HEK293 (cell line): ENCODE measurements around the gene NFIB.
A peak's percentile ranks its signal among the peaks of the same experiment; 100 is the strongest.

Experiments
- CTCF ChIA-PET: fragments of 350-600 bp; formaldehyde crosslinking; extraction: SDS; loops from one replicate; lab custom pipeline; 2021; ENCODE audit warnings: antibody characterized with exemption; lab: Yijun Ruan, JAX
- POLR2A ChIA-PET: fragments of 300-600 bp; formaldehyde crosslinking; extraction: SDS; loops from one replicate; lab custom pipeline; 2020; ENCODE audit warnings: antibody characterized with exemption, inconsistent platforms; lab: Yijun Ruan, JAX
- H3K27ac ChIP-seq: fragments of 200-500 bp; sonication (Bioruptor generic); 2 replicates; pipeline ENCODE4 v1.5.1; 2014; ENCODE audit warnings: low read depth, low read length, control low read depth, inconsistent platforms; ENCODE audit errors: extremely low read depth
- H3K36me3 ChIP-seq, 2 experiments: fragments of 200-500 bp in 1 of 2; sonication (Bioruptor generic) in 1 of 2; 1 replicate in 1 of 2; 2 replicates in 1 of 2; pipeline ENCODE4 v1.5.1; 2014 to 2017; ENCODE audit warnings: inconsistent platforms in 2 of 2, low read length in 2 of 2; ENCODE audit not compliant: control insufficient read depth in 2 of 2, insufficient read depth in 1 of 2
- H3K4me1 ChIP-seq: fragments of 200-500 bp; sonication (Bioruptor generic); 2 replicates; pipeline ENCODE4 v1.5.1; 2014; ENCODE audit warnings: mild to moderate bottlenecking, low read length, inconsistent platforms; ENCODE audit not compliant: control insufficient read depth, insufficient read depth
- H3K4me3 ChIP-seq: 2 replicates; pipeline ENCODE4 v1.5.1; 2011; ENCODE audit warnings: low read depth, mild to moderate bottlenecking, control low read depth, low read length, moderate library complexity
- H3K9me3 ChIP-seq: fragments of 200-500 bp; sonication (Bioruptor generic); 2 replicates; pipeline ENCODE4 v1.5.1; 2014; ENCODE audit warnings: low read depth, low read length, inconsistent platforms; ENCODE audit not compliant: control insufficient read depth, insufficient read depth
- IKZF3 ChIP-seq: fragments of 450-650 bp; IDR thresholded peaks from 2 replicates; pipeline ENCODE4 v1.5.0; 2018; ENCODE audit warnings: missing biosample characterization, mild to moderate bottlenecking, missing genetic modification characterization, moderate library complexity
- SP3 ChIP-seq: fragments of 450-650 bp; formaldehyde crosslinking; IDR thresholded peaks from 2 replicates; pipeline ENCODE4 v1.5.1; 2016; ENCODE audit warnings: missing biosample characterization, missing genetic modification characterization
- TSHZ1 ChIP-seq: fragments of 450-650 bp; formaldehyde crosslinking; IDR thresholded peaks from 2 replicates; pipeline ENCODE4 v1.5.1; 2016; ENCODE audit warnings: missing biosample characterization, missing genetic modification characterization, borderline replicate concordance
- WT1 ChIP-seq: fragments of 450-650 bp; formaldehyde crosslinking; IDR thresholded peaks from 2 replicates; pipeline ENCODE4 v1.5.1; 2016; ENCODE audit warnings: missing biosample characterization, missing genetic modification characterization
- ZFP37 ChIP-seq: fragments of 450-650 bp; formaldehyde crosslinking; IDR thresholded peaks from 2 replicates; pipeline ENCODE4 v1.5.1; 2016; ENCODE audit warnings: missing biosample characterization, missing genetic modification characterization
- ZNF155 ChIP-seq: fragments of 450-650 bp; formaldehyde crosslinking; IDR thresholded peaks from 2 replicates; pipeline ENCODE4 v1.5.1; 2016; ENCODE audit warnings: missing biosample characterization, missing genetic modification characterization
- ZNF202 ChIP-seq: fragments of 450-650 bp; formaldehyde crosslinking; IDR thresholded peaks from 2 replicates; pipeline ENCODE4 v1.5.1; 2016; ENCODE audit warnings: missing biosample characterization, missing genetic modification characterization, borderline replicate concordance
- ZNF394 ChIP-seq: fragments of 450-650 bp; formaldehyde crosslinking; IDR thresholded peaks from 2 replicates; pipeline ENCODE4 v1.5.1; 2016; ENCODE audit warnings: missing biosample characterization, missing genetic modification characterization, mild to moderate bottlenecking, moderate library complexity, borderline replicate concordance
- ZNF529 ChIP-seq: fragments of 450-650 bp; formaldehyde crosslinking; IDR thresholded peaks from 2 replicates; pipeline ENCODE4 v1.5.1; 2017; ENCODE audit warnings: missing genetic modification characterization, missing biosample characterization; ENCODE audit not compliant: insufficient replicate concordance
- ZNF561 ChIP-seq: fragments of 450-650 bp; IDR thresholded peaks from 2 replicates; pipeline ENCODE4 v1.5.1; 2018; ENCODE audit warnings: missing biosample characterization, missing genetic modification characterization, borderline replicate concordance
- ZNF600 ChIP-seq: fragments of 450-650 bp; formaldehyde crosslinking; IDR thresholded peaks from 2 replicates; pipeline ENCODE4 v1.5.1; 2016; ENCODE audit warnings: missing biosample characterization, missing genetic modification characterization
- ZNF677 ChIP-seq: fragments of 450-650 bp; IDR thresholded peaks from 2 replicates; pipeline ENCODE4 v1.5.0; 2018; ENCODE audit warnings: missing biosample characterization, mild to moderate bottlenecking, missing genetic modification characterization, moderate library complexity
- TF ChIP-seq, protein P1 (sequence below): fragments of 450-650 bp; formaldehyde crosslinking; IDR thresholded peaks from 2 replicates; pipeline ENCODE4 v1.5.1; 2016; ENCODE audit warnings: missing biosample characterization, missing genetic modification characterization
- TF ChIP-seq, protein P2 (sequence below): fragments of 450-650 bp; formaldehyde crosslinking; IDR thresholded peaks from 2 replicates; pipeline ENCODE4 v1.5.1; 2016; ENCODE audit warnings: missing biosample characterization, missing genetic modification characterization
- TF ChIP-seq, protein P3 (sequence below): fragments of 450-650 bp; formaldehyde crosslinking; IDR thresholded peaks from 2 replicates; pipeline ENCODE4 v1.5.1; 2017; ENCODE audit warnings: missing biosample characterization, missing genetic modification characterization

The NFIB gene

DNA sequence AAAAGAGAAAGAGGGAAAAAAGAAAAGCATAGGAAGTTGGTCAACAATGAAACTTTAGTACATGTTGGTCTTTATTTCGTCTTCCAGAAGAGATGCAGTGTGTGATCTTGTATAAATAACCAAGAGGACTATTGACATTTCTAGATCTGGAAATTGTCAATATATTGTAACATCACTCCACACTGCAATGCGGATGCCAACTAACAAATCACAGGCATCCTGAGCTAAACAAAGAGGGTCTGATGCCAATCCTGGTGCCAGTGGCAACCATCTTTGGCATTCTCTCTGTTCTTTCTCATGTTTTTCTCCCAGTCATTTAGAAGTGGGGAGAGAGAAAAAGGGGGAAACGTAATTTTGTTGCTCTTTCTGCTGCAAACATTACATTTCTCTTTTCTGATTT, 9.7 kb downstream of the NFIB start (continued):
- TF ChIP-seq TSHZ1 (no peak), SP3 (tag by site-specific recombination) (no peak), ZNF202 (tag by site-specific recombination) (no peak), ZNF677 (tag by site-specific recombination) (no peak)

DNA sequence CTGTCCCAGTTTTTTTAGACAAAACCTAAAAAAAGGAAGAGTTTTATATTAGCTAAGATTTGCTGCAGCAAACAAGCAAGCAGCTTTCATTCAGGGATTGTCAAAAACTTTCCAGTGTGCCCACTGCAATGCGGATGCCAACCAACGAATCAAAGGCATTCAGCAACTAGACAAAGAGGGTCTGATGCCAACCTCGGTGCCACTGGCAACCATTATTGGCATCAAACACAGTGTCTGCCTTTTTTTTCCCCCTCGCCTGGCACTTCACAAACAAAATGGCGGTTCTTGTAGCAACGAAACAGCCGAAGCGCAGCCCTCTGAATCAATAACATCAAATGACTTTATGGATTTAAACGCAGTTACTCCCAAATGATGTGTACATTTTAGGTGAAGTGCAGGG, 10.4 kb downstream of the NFIB start:
- no peak overlapping the region for H3K27ac ChIP-seq
- H3K4me3 ChIP-seq, result no peak overlapping the region
- CTCF ChIA-PET, result interaction anchor here (0.7 kb wide), 1 partner anchor 658 kb away, joined by 3 read pairs; no protein-coding TSS in a partner anchor
- POLR2A ChIA-PET, result no interaction called here
- H3K4me1 ChIP-seq, result peaks cover 19% of the 10 kb centered on the region
- H3K36me3 ChIP-seq, result peaks cover 0 to 22% of the 10 kb centered on the region in 2 experiments; a peak in 1 of 3 replicates
- TF ChIP-seq, protein P1, sequence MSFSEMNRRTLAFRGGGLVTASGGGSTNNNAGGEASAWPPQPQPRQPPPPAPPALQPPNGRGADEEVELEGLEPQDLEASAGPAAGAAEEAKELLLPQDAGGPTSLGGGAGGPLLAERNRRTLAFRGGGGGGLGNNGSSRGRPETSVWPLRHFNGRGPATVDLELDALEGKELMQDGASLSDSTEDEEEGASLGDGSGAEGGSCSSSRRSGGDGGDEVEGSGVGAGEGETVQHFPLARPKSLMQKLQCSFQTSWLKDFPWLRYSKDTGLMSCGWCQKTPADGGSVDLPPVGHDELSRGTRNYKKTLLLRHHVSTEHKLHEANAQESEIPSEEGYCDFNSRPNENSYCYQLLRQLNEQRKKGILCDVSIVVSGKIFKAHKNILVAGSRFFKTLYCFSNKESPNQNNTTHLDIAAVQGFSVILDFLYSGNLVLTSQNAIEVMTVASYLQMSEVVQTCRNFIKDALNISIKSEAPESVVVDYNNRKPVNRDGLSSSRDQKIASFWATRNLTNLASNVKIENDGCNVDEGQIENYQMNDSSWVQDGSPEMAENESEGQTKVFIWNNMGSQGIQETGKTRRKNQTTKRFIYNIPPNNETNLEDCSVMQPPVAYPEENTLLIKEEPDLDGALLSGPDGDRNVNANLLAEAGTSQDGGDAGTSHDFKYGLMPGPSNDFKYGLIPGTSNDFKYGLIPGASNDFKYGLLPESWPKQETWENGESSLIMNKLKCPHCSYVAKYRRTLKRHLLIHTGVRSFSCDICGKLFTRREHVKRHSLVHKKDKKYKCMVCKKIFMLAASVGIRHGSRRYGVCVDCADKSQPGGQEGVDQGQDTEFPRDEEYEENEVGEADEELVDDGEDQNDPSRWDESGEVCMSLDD (tag by site-specific recombination), result no peak
- TF ChIP-seq ZNF600 (tag by site-specific recombination) (no peak), WT1 (no peak), ZNF561 (tag by site-specific recombination) (no peak), ZNF529 (tag by site-specific recombination) (no peak), ZNF155 (tag by site-specific recombination) (no peak), ZFP37 (tag by site-specific recombination) (no peak)
- TF ChIP-seq, protein P2, sequence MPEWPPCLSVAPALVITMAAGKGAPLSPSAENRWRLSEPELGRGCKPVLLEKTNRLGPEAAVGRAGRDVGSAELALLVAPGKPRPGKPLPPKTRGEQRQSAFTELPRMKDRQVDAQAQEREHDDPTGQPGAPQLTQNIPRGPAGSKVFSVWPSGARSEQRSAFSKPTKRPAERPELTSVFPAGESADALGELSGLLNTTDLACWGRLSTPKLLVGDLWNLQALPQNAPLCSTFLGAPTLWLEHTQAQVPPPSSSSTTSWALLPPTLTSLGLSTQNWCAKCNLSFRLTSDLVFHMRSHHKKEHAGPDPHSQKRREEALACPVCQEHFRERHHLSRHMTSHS (tag by site-specific recombination), result no peak
- TF ChIP-seq, protein P3, sequence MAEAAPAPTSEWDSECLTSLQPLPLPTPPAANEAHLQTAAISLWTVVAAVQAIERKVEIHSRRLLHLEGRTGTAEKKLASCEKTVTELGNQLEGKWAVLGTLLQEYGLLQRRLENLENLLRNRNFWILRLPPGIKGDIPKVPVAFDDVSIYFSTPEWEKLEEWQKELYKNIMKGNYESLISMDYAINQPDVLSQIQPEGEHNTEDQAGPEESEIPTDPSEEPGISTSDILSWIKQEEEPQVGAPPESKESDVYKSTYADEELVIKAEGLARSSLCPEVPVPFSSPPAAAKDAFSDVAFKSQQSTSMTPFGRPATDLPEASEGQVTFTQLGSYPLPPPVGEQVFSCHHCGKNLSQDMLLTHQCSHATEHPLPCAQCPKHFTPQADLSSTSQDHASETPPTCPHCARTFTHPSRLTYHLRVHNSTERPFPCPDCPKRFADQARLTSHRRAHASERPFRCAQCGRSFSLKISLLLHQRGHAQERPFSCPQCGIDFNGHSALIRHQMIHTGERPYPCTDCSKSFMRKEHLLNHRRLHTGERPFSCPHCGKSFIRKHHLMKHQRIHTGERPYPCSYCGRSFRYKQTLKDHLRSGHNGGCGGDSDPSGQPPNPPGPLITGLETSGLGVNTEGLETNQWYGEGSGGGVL (tag by site-specific recombination), result no peak
- TF ChIP-seq, all 188 proteins: peak for 0
- no peaks in the 10 kb centered on the region for H3K9me3 ChIP-seq

- H3K36me3 ChIP-seq, result peaks cover 0 to 22% of the 10 kb centered on the region in 2 experiments; a peak in 1 of 3 replicates
- TF ChIP-seq ZNF600 (tag by site-specific recombination), result 0 out of 2 replicates have a peak, but pooled peaks have one; percentile 33
- TF ChIP-seq IKZF3 (tag by site-specific recombination), result no peak
- TF ChIP-seq ZNF394 (tag by site-specific recombination), result no peak
- peaks cover 14% of the 10 kb centered on the region for H3K4me1 ChIP-seq
- ChIA-PET POLR2A (no interaction called here), CTCF (no interaction called here)
- H3K9me3 ChIP-seq, result no peaks in the 10 kb centered on the region
- H3K27ac ChIP-seq, result no peak overlapping the region
- no peak overlapping the region for H3K4me3 ChIP-seq
These were observed 10.8 kb downstream of the NFIB start for GRCh38 chr9:14303100-14303499.
